ENCODE results near the gene PTPRO.

The PTPRO gene

GRCh38 chr12:15289192-15289591 is 33.1 kb upstream of the PTPRO start:
- ChIA-PET CTCF (interaction anchor here (0.7 kb wide), 1 partner anchor 136 kb away, joined by 3 read pairs; no protein-coding TSS in a partner anchor), POLR2A (ENCODE audit: low non-redundant PET) (no interaction called here)
- DNase-seq (ENCODE audit: low spot score), result no peak
- TF ChIP-seq, protein P1, sequence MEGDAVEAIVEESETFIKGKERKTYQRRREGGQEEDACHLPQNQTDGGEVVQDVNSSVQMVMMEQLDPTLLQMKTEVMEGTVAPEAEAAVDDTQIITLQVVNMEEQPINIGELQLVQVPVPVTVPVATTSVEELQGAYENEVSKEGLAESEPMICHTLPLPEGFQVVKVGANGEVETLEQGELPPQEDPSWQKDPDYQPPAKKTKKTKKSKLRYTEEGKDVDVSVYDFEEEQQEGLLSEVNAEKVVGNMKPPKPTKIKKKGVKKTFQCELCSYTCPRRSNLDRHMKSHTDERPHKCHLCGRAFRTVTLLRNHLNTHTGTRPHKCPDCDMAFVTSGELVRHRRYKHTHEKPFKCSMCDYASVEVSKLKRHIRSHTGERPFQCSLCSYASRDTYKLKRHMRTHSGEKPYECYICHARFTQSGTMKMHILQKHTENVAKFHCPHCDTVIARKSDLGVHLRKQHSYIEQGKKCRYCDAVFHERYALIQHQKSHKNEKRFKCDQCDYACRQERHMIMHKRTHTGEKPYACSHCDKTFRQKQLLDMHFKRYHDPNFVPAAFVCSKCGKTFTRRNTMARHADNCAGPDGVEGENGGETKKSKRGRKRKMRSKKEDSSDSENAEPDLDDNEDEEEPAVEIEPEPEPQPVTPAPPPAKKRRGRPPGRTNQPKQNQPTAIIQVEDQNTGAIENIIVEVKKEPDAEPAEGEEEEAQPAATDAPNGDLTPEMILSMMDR (conservative IDR thresholded peaks at IDR 0.05; ENCODE audit: low read depth), result no peak
- no peak overlapping the region for H3K27ac ChIP-seq

GRCh38 chr12:15293731-15294130 is 28.6 kb upstream of the PTPRO start:
- ChIA-PET POLR2A (ENCODE audit: low non-redundant PET) (no interaction called here), CTCF (no interaction called here)
- no peak overlapping the region for H3K27ac ChIP-seq
- DNase-seq (ENCODE audit: low spot score), result no peak
- TF ChIP-seq, protein P1 (conservative IDR thresholded peaks at IDR 0.05; ENCODE audit: low read depth), result no peak

DNA sequence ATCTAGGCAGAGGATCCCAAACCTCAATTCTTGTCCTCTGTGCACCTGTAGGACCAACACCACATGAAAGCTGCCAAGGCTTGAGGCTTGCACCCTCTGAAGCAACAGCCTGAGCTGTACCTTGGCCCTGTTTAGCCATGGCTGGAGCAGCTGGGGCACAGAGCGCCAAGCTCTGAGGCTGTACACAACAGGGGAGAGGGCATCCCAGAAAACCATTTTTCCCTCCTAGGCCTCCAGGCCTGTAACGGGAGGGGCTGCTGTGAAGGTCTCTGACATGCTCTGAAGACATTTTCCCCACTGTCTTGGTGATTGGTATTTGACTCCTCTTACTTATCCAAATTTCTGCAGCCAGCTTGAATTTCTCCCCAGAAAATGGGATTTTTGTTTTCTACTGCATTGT is 22.4 kb upstream of the PTPRO start:
- no peak overlapping the region for H3K27ac ChIP-seq
- POLR2A ChIA-PET (ENCODE audit: low non-redundant PET), result no interaction called here
- no peak for DNase-seq (ENCODE audit: low spot score)
- CTCF ChIA-PET, result no interaction called here
- TF ChIP-seq, protein P1 (conservative IDR thresholded peaks at IDR 0.05; ENCODE audit: low read depth), result no peak

DNA sequence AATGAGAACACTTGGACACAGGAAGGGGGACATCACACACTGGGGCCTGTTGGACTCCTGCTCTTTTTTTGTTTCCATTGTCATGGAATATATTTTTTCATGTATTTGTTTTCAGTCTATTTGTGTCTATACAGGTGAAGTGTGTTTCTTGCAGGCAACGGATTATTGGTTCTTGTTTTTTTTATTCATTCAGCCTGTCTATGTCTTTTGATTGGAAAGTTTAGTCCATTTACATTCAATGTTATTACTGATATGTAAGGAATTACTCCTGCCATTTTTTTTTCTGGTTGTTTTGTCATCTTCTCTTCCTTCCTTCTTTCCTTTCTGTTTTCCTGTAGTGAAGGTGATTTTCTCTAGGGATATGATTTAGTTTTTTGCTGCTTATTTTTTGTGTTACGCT is 18.0 kb upstream of the PTPRO start:
- ChIA-PET POLR2A (ENCODE audit: low non-redundant PET) (no interaction called here), CTCF (no interaction called here)
- TF ChIP-seq, protein P1 (conservative IDR thresholded peaks at IDR 0.05; ENCODE audit: low read depth), result no peak
- no peak for DNase-seq (ENCODE audit: low spot score)
- no peak overlapping the region for H3K27ac ChIP-seq

GRCh38 chr12:15306605-15307004 is 15.7 kb upstream of the PTPRO start:
- ChIA-PET CTCF (no interaction called here), POLR2A (ENCODE audit: low non-redundant PET) (no interaction called here)
- no peak overlapping the region for H3K27ac ChIP-seq
- no peak for DNase-seq (ENCODE audit: low spot score)
- TF ChIP-seq, protein P1 (conservative IDR thresholded peaks at IDR 0.05; ENCODE audit: low read depth), result no peak

- POLR2A ChIA-PET (ENCODE audit: low non-redundant PET), result no interaction called here
- no peak for DNase-seq (ENCODE audit: low spot score)
- H3K27ac ChIP-seq, result no peak overlapping the region
- CTCF ChIA-PET, result no interaction called here
- TF ChIP-seq, protein P1 (conservative IDR thresholded peaks at IDR 0.05; ENCODE audit: low read depth), result no peak
These were observed 15.2 kb upstream of the PTPRO start for GRCh38 chr12:15307079-15307478.

DNA sequence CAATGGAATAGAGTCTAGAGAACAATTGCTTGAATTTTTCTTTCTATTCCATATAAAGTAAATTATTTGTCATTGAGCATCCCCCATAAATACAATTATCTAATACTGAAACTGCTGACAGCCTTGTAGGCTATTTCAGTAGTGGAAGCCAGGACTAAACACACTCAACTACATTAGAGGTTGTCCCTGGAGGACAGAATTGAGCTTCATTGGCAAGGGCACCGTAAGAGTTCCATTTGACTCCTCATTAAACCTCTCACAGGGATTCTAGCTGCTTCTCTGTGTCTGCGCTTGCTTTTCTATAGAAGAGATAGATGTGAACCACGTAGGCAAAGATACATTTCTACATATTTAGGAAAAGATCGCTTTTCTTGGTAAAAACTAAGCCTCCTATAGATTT is 3.5 kb upstream of the PTPRO start:
- ChIA-PET CTCF (no interaction called here), POLR2A (ENCODE audit: low non-redundant PET) (no interaction called here)
- H3K27ac ChIP-seq, result no peak overlapping the region
- no peak for DNase-seq (ENCODE audit: low spot score)
- TF ChIP-seq, protein P1 (conservative IDR thresholded peaks at IDR 0.05; ENCODE audit: low read depth), result no peak
